GM23338 (cell line): ENCODE data around the gene TAF4. TPM values are rescaled to one million over a fixed set of nuclear protein-coding genes. Genes with fewer than 3 reads are reported as not detected.

Source experiments
- ATAC-seq: fragments of 200-7000 bp; cut with Tn5 transposase; 3 replicates; pipeline ENCODE4 v1.9.1; 2020
- DNase-seq: peaks from one replicate; pipeline ENCODE4 v3.0.0-alpha.2; 2015; ENCODE audit warnings: low spot score
- H2AFZ ChIP-seq: fragments of 200-600 bp; sonication (generic); 2 replicates; pipeline ENCODE4 v1.8.0; 2016; ENCODE audit warnings: antibody characterized with exemption, mild to moderate bottlenecking, moderate library complexity
- H3F3A ChIP-seq: fragments of 200-600 bp; sonication (generic); replicated peaks from 2 replicates; pipeline ENCODE4 v1.8.0; 2017; ENCODE audit warnings: antibody characterized with exemption, mixed run types, low read depth
- H3K27ac ChIP-seq: fragments of 200-600 bp; sonication (generic); 2 replicates; pipeline ENCODE4 v1.6.1; 2016; ENCODE audit warnings: low read depth
- H3K27me3 ChIP-seq: fragments of 200-600 bp; sonication (generic); 2 replicates; pipeline ENCODE4 v1.8.0; 2016; ENCODE audit warnings: mild to moderate bottlenecking, mixed run types, moderate library complexity; ENCODE audit not compliant: insufficient read depth
- H3K36me3 ChIP-seq: fragments of 200-600 bp; sonication (generic); 2 replicates; pipeline ENCODE4 v1.8.0; 2016; ENCODE audit warnings: mild to moderate bottlenecking; ENCODE audit not compliant: insufficient read depth
- H3K4me1 ChIP-seq: fragments of 200-600 bp; sonication (generic); 2 replicates; pipeline ENCODE4 v1.8.0; 2016; ENCODE audit warnings: mild to moderate bottlenecking, moderate library complexity; ENCODE audit not compliant: insufficient read depth
- H3K4me2 ChIP-seq: fragments of 200-600 bp; sonication (generic); 2 replicates; pipeline ENCODE4 v1.7.1; 2017; ENCODE audit warnings: mixed run types
- H3K4me3 ChIP-seq: fragments of 200-600 bp; sonication (generic); 2 replicates; pipeline ENCODE4 v1.6.1; 2016; ENCODE audit warnings: mixed run types
- H3K79me2 ChIP-seq: fragments of 200-600 bp; sonication (generic); replicated peaks from 2 replicates; pipeline ENCODE4 v1.8.0; 2017; ENCODE audit warnings: mild to moderate bottlenecking; ENCODE audit not compliant: insufficient read depth
- H3K9me2 ChIP-seq: fragments of 200-600 bp; sonication (generic); 2 replicates; pipeline ENCODE4 v1.8.0; 2017; ENCODE audit not compliant: insufficient read depth
- H4K20me1 ChIP-seq: fragments of 200-600 bp; sonication (generic); replicated peaks from 2 replicates; pipeline ENCODE4 v1.8.0; 2017; ENCODE audit warnings: mild to moderate bottlenecking; ENCODE audit not compliant: insufficient read depth
- H3K27ac Mint-ChIP-seq: 2 replicates; pipeline ENCODE4 v1.8.0; 2020; ENCODE audit warnings: inconsistent platforms, mild to moderate bottlenecking, moderate library complexity, mixed read lengths
- H3K27me3 Mint-ChIP-seq: 3 replicates; pipeline ENCODE4 v1.8.0; 2022; ENCODE audit warnings: low read depth, mild to moderate bottlenecking, moderate library complexity, mixed read lengths, inconsistent platforms; ENCODE audit not compliant: insufficient read depth, poor library complexity
- H3K36me3 Mint-ChIP-seq: 3 replicates; pipeline ENCODE4 v1.8.0; 2021; ENCODE audit warnings: low read depth, mild to moderate bottlenecking, inconsistent platforms, moderate library complexity, mixed read lengths
- H3K4me1 Mint-ChIP-seq: 3 replicates; pipeline ENCODE4 v1.8.0; 2020; ENCODE audit warnings: mild to moderate bottlenecking, inconsistent platforms, mixed read lengths
- H3K4me3 Mint-ChIP-seq: 3 replicates; pipeline ENCODE4 v1.8.0; 2021; ENCODE audit warnings: moderate library complexity, mild to moderate bottlenecking, inconsistent platforms, mixed read lengths
- H3K9me3 Mint-ChIP-seq: 3 replicates; pipeline ENCODE4 v1.8.0; 2020; ENCODE audit warnings: moderate library complexity, mild to moderate bottlenecking, inconsistent platforms, mixed read lengths
- ETS1 ChIP-seq: IDR thresholded peaks from 2 replicates; pipeline ENCODE4 v1.6.1; 2016; ENCODE audit warnings: antibody characterized with exemption
- EZH2phosphoT487 ChIP-seq: fragments of 200-600 bp; sonication (generic); IDR thresholded peaks from one replicate; pipeline ENCODE4 v1.8.1; 2018; ENCODE audit warnings: antibody characterized with exemption; ENCODE audit not compliant: unreplicated experiment
- JUNB ChIP-seq: IDR thresholded peaks from one replicate; pipeline ENCODE4 v1.6.1; 2016; ENCODE audit warnings: antibody characterized with exemption; ENCODE audit not compliant: unreplicated experiment
- NANOG ChIP-seq: IDR thresholded peaks from 2 replicates; pipeline ENCODE4 v1.6.1; 2016; ENCODE audit warnings: antibody characterized with exemption, borderline replicate concordance
- REST ChIP-seq: IDR thresholded peaks from one replicate; pipeline ENCODE4 v1.6.1; 2018; ENCODE audit warnings: antibody characterized with exemption; ENCODE audit not compliant: unreplicated experiment
- ZNF462 ChIP-seq: fragments of 250-450 bp; sonication (Bioruptor Pico); IDR thresholded peaks from 2 replicates; pipeline ENCODE4 v1.5.0; 2020; ENCODE audit warnings: mild to moderate bottlenecking, moderate library complexity
- polyA plus RNA-seq: library from polyadenylated mRNA; unstranded; fragments of >200 nt; fragmentation: Nextera tagmentation; extraction: Ambion mirVana; gene quantifications from 2 replicates; pipeline ENCODE4 v1.2.1, GENCODE V29; 2016
- total RNA-seq: library from RNA; depleted of rRNA; stranded (reverse); fragments of >200 nt; shearing (Covaris generic); gene quantifications from 2 replicates; pipeline ENCODE4 v1.2.3, GENCODE V29; 2014

The TAF4 gene
- total and polyA plus RNA-seq, 2 experiments from 2014 or later: 7.2 to 60.0 TPM

- no peak for TF ChIP-seq EZH2phosphoT487
- no peak for TF ChIP-seq JUNB
- no peak for TF ChIP-seq NANOG
- TF ChIP-seq ETS1: no peak
- TF ChIP-seq REST: no peak
Observed at GRCh38 chr20:61979701-61980635, 85.7 kb downstream of the TAF4 start (continued).

GRCh38 chr20:61979090-61979489 lies 86.6 kb downstream of the TAF4 start:
- no peaks in the 10 kb centered on the region for H3K9me2 ChIP-seq
- no peaks in the 10 kb centered on the region; the same call in 1 of the 2 replicates for H3K4me1 ChIP-seq
- H3K79me2 ChIP-seq: peaks cover 11% of the 10 kb centered on the region
- no peak overlapping the region for H3K4me3 ChIP-seq
- no peak for DNase-seq
- Mint-ChIP-seq H3K4me3 (no peak overlapping the region), H3K4me1 (peaks cover 11% of the 10 kb centered on the region), H3K27me3 (peaks cover 16% of the 10 kb centered on the region), H3K9me3 (peaks cover 4% of the 10 kb centered on the region; the same call in 2 of the 3 replicates), H3K27ac (no peak overlapping the region), H3K36me3 (peaks cover 23% of the 10 kb centered on the region)
- no peaks in the 10 kb centered on the region for H3F3A ChIP-seq
- TF ChIP-seq JUNB (no peak), EZH2phosphoT487 (no peak), ETS1 (no peak), ZNF462 (no peak)
- no peak overlapping the region for H3K4me2 ChIP-seq
- H3K27me3 ChIP-seq: no peaks in the 10 kb centered on the region
- H4K20me1 ChIP-seq: peaks cover 13% of the 10 kb centered on the region
- H3K27ac ChIP-seq: no peak overlapping the region
- no peak for ATAC-seq
- no peak overlapping the region for H2AFZ ChIP-seq
- no peaks in the 10 kb centered on the region for H3K36me3 ChIP-seq
